Measurements from ENCODE around the gene ISYNA1. TPM values are rescaled to one million over a fixed set of nuclear protein-coding genes. Genes with fewer than 3 reads are reported as not detected.
A peak's percentile ranks its signal among the peaks of the same experiment; 100 is the strongest.
"Not testable (repeated sequence)": the region's sequence is repeated elsewhere in the genome, so short reads cannot be mapped to it uniquely, and the experiment has no call there.

The ISYNA1 gene
- total and polyA plus RNA-seq, 4 donors, result 42.1 to 535 (median 71.3) TPM

DNA sequence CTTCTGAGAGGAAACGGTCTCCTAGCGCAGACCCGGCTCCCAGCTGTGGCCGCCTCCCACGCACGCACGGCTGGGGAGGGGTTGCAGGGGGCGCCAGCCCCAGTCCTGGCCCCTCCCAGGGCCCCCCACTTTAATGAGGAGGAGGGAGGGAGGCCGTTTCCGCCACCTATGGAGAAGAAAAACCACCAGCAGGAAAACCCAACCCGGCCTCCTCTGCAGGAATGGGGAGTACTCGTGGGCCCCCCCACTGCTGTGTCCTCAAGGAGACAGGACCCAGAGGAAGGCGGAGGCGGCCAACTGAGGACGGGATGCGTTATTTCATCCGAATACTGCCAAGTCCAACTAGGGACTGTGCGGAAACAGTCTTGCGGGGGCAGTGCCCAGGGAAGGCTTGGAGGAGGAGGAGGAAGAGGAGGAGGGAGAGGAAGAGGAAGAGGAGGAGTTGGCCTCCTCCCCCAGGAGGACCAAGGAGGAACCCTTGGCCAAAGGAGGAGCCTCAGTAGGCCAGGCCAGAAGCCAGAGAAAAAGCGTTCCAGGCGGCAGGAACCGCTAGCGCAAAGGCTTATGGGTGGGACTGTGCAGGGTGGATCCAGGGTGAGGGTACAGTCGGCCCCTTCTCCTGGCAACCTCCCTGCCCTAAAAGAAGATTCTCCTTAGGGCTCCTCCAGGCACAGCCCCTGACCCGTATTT lies 22.6 kb downstream of the ISYNA1 start:
- Histone ChIP-seq H3K4me3 (ENCODE audit: low read length in 2 of 2) (no peak overlapping the region), H3K27ac (ENCODE audit: low read depth in 1 of 2, low read length in 2 of 2) (peak overlapping the region in 1 of 2 donors; percentile 49), H3K9me3 (ENCODE audit: control insufficient read depth, low read length) (no peaks in the 10 kb centered on the region), H3K27me3 (ENCODE audit: control insufficient read depth in 1 of 2, insufficient read depth in 2 of 2, low read length in 1 of 2) (no peaks in the 10 kb centered on the region), H3K4me1 (ENCODE audit: control insufficient read depth in 1 of 2, insufficient read depth in 2 of 2, low read length in 2 of 2) (no peaks in the 10 kb centered on the region), H3K36me3 (ENCODE audit: control insufficient read depth in 1 of 2, insufficient read depth in 2 of 2, low read length in 1 of 2) (no peaks in the 10 kb centered on the region)
- intact Hi-C loops (cut with DNase I), result loop anchor here (10.0 kb wide), 2 partner anchors 161 to 211 kb away; partner anchors contain the start of gene RAB3A (in 1 of the 2)
- DNase-seq (peak; percentile 89 to 91), ATAC-seq (ENCODE audit: low FRiP score) (peak; percentile 55)
- 2 to 3% methylated on average over 25 of the region's 25 CpGs for WGBS, 2 donors

DNA sequence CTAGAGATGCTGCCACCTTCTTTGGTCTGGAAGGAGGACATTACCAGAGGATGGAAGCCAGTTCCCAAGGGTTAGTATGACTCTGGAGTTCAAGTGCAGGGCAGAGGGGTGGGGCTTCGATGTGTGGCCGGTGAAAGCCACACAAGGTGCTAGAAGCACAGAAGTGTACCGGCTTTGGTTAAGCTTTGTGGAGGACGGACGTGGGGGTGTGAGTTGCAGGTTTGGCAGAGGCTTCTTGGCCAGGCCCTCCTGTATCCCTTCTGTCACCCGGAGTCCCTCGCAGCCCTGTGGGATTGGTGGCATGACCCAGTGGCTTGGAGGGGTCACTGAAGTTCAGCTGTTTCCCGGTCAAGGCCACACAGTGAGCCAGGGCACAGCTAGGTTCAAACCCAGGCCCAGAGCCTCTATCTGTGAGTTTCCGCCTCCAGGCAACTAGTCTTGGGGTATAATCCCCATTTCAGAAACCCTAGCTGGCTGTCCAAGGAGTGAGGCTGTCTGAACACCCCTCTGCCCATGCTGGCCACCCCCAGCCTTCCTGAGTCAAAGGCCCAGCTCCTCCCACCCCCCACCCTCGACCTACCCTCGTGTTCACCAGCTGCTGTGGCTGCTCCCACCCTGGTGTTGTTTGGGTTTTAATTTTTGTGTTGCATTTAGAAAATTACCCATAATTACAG lies 23.3 kb downstream of the ISYNA1 start:
- 18 to 19% methylated on average over 11 of the region's 11 CpGs for WGBS, 2 donors
- intact Hi-C loops (cut with DNase I), result loop anchor here (10.0 kb wide), 2 partner anchors 160 to 210 kb away; partner anchors contain the start of gene RAB3A (in 1 of the 2)

DNA sequence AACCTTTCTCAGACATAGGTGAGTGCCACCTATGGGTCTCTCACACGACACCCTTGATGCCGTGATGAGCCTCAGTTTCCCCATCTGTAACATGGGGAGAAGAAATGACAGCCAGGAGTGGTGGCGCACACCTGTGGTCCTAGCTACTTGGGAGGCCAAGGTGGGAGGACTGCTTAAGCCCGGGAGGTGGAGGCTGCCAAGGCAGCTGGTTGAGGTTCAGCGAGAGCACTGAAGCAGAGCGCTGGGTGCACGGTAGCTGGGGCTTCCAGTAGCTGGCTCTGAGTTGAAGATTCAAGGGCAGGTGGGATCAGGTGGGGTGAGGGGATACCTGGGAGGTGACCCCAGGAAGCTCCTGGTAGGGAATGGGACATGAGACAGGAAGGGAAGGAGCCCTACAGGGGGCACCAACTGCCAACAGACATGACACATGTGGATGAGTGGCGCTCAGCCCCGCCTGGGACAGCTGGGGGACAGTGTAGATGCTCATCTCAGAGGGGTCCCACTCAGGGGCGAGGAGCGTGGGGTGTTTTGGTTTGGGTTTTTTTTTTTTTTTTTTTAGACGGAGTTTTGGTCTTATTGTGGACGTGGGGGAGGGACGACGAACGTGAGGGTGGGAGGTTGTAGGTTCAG lies 25.2 kb downstream of the ISYNA1 start:
- no peak overlapping the region for H3K4me3 ChIP-seq (ENCODE audit: low read length in 2 of 2)
- H3K9me3 ChIP-seq (ENCODE audit: control insufficient read depth, low read length), result no peaks in the 10 kb centered on the region
- H3K36me3 ChIP-seq (ENCODE audit: control insufficient read depth in 1 of 2, insufficient read depth in 2 of 2, low read length in 1 of 2), result no peaks in the 10 kb centered on the region
- ATAC-seq (ENCODE audit: low FRiP score) (no peak), DNase-seq (peak in 1 of 2 donors; percentile 72)
- intact Hi-C loops (cut with DNase I), result loop anchor here (2.0 to 10.0 kb wide), 3 partner anchors 64 to 208 kb away; partner anchors contain the start of gene RAB3A (in 1 of the 2)
- H3K27ac ChIP-seq (ENCODE audit: low read depth in 1 of 2, low read length in 2 of 2), result no peak overlapping the region
- H3K4me1 ChIP-seq (ENCODE audit: control insufficient read depth in 1 of 2, insufficient read depth in 2 of 2, low read length in 2 of 2), result no peaks in the 10 kb centered on the region
- WGBS, 2 donors, result 74 to 76% methylated on average over 15 to 16 of the region's 16 CpGs
- H3K27me3 ChIP-seq (ENCODE audit: control insufficient read depth in 1 of 2, insufficient read depth in 2 of 2, low read length in 1 of 2), result no peaks in the 10 kb centered on the region

More for the DNA sequence above, 23.3 kb downstream of the ISYNA1 start:
- Histone ChIP-seq H3K4me3 (ENCODE audit: low read length in 2 of 2) (no peak overlapping the region), H3K27ac (ENCODE audit: low read depth in 1 of 2, low read length in 2 of 2) (peak overlapping the region in 1 of 2 donors; percentile 49), H3K27me3 (ENCODE audit: control insufficient read depth in 1 of 2, insufficient read depth in 2 of 2, low read length in 1 of 2) (no peaks in the 10 kb centered on the region), H3K36me3 (ENCODE audit: control insufficient read depth in 1 of 2, insufficient read depth in 2 of 2, low read length in 1 of 2) (no peaks in the 10 kb centered on the region), H3K9me3 (ENCODE audit: control insufficient read depth, low read length) (no peaks in the 10 kb centered on the region), H3K4me1 (ENCODE audit: control insufficient read depth in 1 of 2, insufficient read depth in 2 of 2, low read length in 2 of 2) (no peaks in the 10 kb centered on the region)
- peak; percentile 64 to 75 for DNase-seq
- no peak for ATAC-seq (ENCODE audit: low FRiP score)

DNA sequence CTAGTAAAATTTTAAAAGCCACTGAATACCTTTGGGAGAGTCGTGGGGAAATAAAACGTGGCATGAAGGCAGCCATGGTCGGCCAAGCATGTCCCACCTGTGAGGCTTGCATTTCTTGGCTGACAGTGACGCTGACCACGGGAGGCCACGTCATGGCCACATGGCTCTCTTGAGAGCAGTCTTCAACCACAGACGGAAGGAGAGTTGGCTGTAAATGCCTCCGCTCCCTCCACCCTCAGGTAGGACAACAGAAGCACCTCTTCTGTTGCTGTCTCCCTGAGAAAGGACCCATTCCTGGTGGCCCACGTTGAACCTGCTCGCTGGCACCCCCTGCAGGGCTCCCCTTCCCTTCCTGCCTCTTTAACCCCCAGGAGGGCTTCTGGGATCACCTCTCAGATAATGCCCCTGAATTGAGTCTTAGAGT lies 29.9 kb downstream of the ISYNA1 start:
- intact Hi-C loops (cut with DNase I), result no loop called here
- no peaks in the 10 kb centered on the region for H3K27me3 ChIP-seq (ENCODE audit: control insufficient read depth in 1 of 2, insufficient read depth in 2 of 2, low read length in 1 of 2)
- no peaks in the 10 kb centered on the region for H3K4me1 ChIP-seq (ENCODE audit: control insufficient read depth in 1 of 2, insufficient read depth in 2 of 2, low read length in 2 of 2)
- H3K36me3 ChIP-seq (ENCODE audit: control insufficient read depth in 1 of 2, insufficient read depth in 2 of 2, low read length in 1 of 2), result no peaks in the 10 kb centered on the region
- H3K4me3 ChIP-seq (ENCODE audit: low read length in 2 of 2), result no peak overlapping the region
- ATAC-seq (ENCODE audit: low FRiP score) (no peak), DNase-seq (no peak)
- H3K9me3 ChIP-seq (ENCODE audit: control insufficient read depth, low read length), result no peaks in the 10 kb centered on the region
- no peak overlapping the region for H3K27ac ChIP-seq (ENCODE audit: low read depth in 1 of 2, low read length in 2 of 2)
- 53 to 54% methylated on average over 10 of the region's 10 CpGs for WGBS, 2 donors

DNA sequence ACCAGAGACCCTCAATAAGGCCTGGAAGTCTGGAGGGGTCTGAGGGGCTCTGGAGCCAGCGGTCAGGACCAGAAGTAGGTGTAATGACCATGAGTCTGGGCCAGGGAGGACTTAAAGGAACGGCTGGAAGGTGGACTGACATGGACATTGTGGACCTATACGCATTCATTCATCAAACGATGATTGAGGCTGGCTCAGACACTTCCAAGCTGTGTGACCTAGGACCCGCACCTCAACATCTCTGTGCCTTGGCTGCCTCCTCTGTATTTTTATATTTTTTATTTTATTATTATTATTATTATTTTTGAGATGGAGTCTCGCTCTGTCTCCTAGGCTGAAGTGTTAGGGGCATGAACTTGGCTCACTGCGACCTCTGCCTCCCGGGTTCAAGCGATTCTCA lies 31.2 kb downstream of the ISYNA1 start:
- ATAC-seq (ENCODE audit: low FRiP score), result no peak
- intact Hi-C loops (cut with DNase I), result no loop called here
- DNase-seq, result no peak
- Histone ChIP-seq H3K9me3 (ENCODE audit: control insufficient read depth, low read length) (no peaks in the 10 kb centered on the region), H3K36me3 (ENCODE audit: control insufficient read depth in 1 of 2, insufficient read depth in 2 of 2, low read length in 1 of 2) (no peaks in the 10 kb centered on the region), H3K27me3 (ENCODE audit: control insufficient read depth in 1 of 2, insufficient read depth in 2 of 2, low read length in 1 of 2) (no peaks in the 10 kb centered on the region), H3K4me3 (ENCODE audit: low read length in 2 of 2) (no peak overlapping the region), H3K27ac (ENCODE audit: low read depth in 1 of 2, low read length in 2 of 2) (no peak overlapping the region), H3K4me1 (ENCODE audit: control insufficient read depth in 1 of 2, insufficient read depth in 2 of 2, low read length in 2 of 2) (no peaks in the 10 kb centered on the region)
- WGBS, 2 donors, result 93% methylated on average over 9 of the region's 9 CpGs

DNA sequence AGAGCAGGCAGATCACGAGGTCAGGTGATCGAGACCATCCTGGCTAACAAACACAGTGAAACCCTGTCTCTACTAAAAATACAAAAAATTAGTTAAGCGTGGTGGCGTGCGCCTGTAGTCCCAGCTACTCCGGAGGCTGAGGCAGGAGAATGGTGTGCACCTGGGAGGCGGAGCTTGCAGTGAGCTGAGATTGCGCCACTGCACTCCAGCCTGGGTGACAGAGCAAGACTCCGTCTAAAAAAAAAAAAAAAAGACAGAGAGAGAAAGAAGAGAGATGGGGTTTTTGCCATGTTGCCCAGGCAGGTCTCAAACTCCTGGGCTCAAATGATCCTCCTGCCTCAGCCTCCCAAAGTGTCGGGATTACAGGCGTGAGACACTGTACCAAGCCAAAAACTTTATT lies 32.2 kb downstream of the ISYNA1 start:
- DNase-seq; H3K4me3 ChIP-seq (ENCODE audit: low read length in 2 of 2); H3K36me3 ChIP-seq (ENCODE audit: control insufficient read depth in 1 of 2, insufficient read depth in 2 of 2, low read length in 1 of 2); intact Hi-C loops (cut with DNase I); H3K27ac ChIP-seq (ENCODE audit: low read depth in 1 of 2, low read length in 2 of 2); H3K4me1 ChIP-seq (ENCODE audit: control insufficient read depth in 1 of 2, insufficient read depth in 2 of 2, low read length in 2 of 2); ATAC-seq (ENCODE audit: low FRiP score); H3K9me3 ChIP-seq (ENCODE audit: control insufficient read depth, low read length); H3K27me3 ChIP-seq (ENCODE audit: control insufficient read depth in 1 of 2, insufficient read depth in 2 of 2, low read length in 1 of 2): not testable (repeated sequence)
- 88 to 93% methylated on average over 11 of the region's 11 CpGs for WGBS, 2 donors

DNA sequence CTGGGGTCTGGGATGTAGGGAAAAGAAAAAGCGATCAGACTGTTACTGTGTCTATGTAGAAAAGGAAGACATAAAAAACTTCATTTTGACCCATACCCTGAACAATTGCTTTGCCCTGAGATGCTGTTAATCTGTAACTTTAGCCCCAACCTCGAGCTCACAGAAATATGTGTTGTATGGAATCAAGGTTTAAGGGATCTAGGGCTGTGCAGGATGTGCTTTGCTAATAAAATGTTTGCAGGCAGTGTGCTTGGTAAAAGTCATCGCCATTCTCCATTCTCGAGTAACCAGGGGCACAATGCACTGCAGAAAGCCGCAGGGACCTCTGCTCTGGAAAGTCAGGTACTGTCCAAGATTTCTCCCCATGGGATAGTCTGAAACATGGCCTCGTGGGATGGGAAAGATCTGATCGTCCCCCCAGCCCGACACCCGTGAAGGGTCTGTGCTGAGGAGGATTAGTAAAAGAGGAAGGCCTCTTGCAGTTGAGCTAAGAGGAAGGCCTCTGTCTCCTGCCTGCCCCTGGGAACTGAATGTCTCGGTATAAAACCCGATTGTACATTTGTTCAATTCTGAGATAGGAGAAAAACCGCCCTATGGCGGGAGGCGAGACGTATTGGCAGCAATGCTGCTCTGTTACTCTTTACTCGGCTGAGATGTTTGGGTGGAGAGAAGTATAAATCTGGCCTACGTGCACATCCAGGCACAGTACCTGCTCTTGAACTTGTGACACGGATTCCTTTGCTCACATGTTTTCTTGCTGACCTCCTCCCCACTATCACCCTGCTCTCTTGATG lies 35.3 kb downstream of the ISYNA1 start:
- H3K9me3 ChIP-seq (ENCODE audit: control insufficient read depth, low read length); DNase-seq; intact Hi-C loops (cut with DNase I); H3K27ac ChIP-seq (ENCODE audit: low read depth in 1 of 2, low read length in 2 of 2); H3K4me3 ChIP-seq (ENCODE audit: low read length in 2 of 2); H3K36me3 ChIP-seq (ENCODE audit: control insufficient read depth in 1 of 2, insufficient read depth in 2 of 2, low read length in 1 of 2); H3K4me1 ChIP-seq (ENCODE audit: control insufficient read depth in 1 of 2, insufficient read depth in 2 of 2, low read length in 2 of 2); H3K27me3 ChIP-seq (ENCODE audit: control insufficient read depth in 1 of 2, insufficient read depth in 2 of 2, low read length in 1 of 2); ATAC-seq (ENCODE audit: low FRiP score): not testable (repeated sequence)
- 82% methylated on average over 18 of the region's 18 CpGs for WGBS, 2 donors

DNA sequence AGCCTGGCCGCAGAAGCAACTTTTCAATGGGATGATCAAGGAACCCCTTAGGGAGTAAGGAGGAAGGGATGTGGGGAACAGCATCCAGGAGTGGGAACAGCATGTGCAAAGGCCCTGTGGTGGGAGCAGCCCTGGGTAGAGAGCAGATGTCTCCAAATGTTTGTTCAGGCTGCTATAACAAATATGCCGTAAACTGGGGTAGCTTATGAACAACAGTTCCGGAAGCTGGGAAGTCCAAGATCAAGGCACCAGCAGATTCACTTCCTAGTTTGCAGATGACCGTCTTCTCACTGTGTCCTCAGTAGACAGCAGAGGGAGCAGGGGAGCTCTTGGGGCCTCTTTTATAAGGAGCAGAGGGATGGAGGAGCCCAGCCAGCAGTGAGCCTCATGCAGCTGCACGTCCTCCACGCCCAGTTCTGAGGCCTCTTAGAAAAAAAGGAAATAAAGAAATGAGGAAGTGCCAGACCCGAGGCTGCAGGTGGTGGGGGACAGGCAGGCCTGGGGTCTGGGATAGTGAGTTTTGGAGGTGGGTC lies 36.3 kb downstream of the ISYNA1 start:
- intact Hi-C loops (cut with DNase I), result no loop called here
- H3K4me3 ChIP-seq (ENCODE audit: low read length in 2 of 2), result no peak overlapping the region
- no peaks in the 10 kb centered on the region for H3K4me1 ChIP-seq (ENCODE audit: control insufficient read depth in 1 of 2, insufficient read depth in 2 of 2, low read length in 2 of 2)
- H3K36me3 ChIP-seq (ENCODE audit: control insufficient read depth in 1 of 2, insufficient read depth in 2 of 2, low read length in 1 of 2), result no peaks in the 10 kb centered on the region
- no peaks in the 10 kb centered on the region for H3K27me3 ChIP-seq (ENCODE audit: control insufficient read depth in 1 of 2, insufficient read depth in 2 of 2, low read length in 1 of 2)
- DNase-seq, result peak in 1 of 2 donors; percentile 91
- H3K9me3 ChIP-seq (ENCODE audit: control insufficient read depth, low read length), result no peaks in the 10 kb centered on the region
- 57 to 63% methylated on average over 7 of the region's 7 CpGs for WGBS, 2 donors
- no peak overlapping the region for H3K27ac ChIP-seq (ENCODE audit: low read depth in 1 of 2, low read length in 2 of 2)
- peak; percentile 39 for ATAC-seq (ENCODE audit: low FRiP score)

Measured in aorta (tissue), 5 donors.